ENCODE measurements around the gene IER5.

- no peak for TF ChIP-seq CTCF (IDR thresholded peaks at IDR 0.05; ENCODE audit: insufficient read depth, low read length)
- no peak for TF ChIP-seq POLR2AphosphoS5 (IDR thresholded peaks at IDR 0.05; ENCODE audit: low read depth)
- TF ChIP-seq REST (IDR thresholded peaks at IDR 0.05; ENCODE audit: insufficient replicate concordance, low read depth), result no peak
- TF ChIP-seq GABPA (IDR thresholded peaks at IDR 0.05; ENCODE audit: low read depth), result no peak
- TF ChIP-seq SPI1 (IDR thresholded peaks at IDR 0.05; ENCODE audit: borderline replicate concordance, low read depth), result no peak
Observed at GRCh38 chr1:181049378-181049777, 39.1 kb upstream of the IER5 start.

Measured in HL-60 (cell line).